ENCODE measurements around the gene MX2.

MX2 gene

GRCh38 chr21:41387042-41387819 lies 25.4 kb downstream of the MX2 start:
- TF ChIP-seq JUND (IDR thresholded peaks at IDR 0.05; ENCODE audit: low read depth) = no peak
- no peak for DNase-seq (ENCODE audit: low read depth in 1 of 2, low spot score in 1 of 2)
- in situ Hi-C loops (cut with HindIII; ENCODE audit: low pct_unique_long_range_greater_than_20kb, low sequenced_read_pairs) = no loop called here

GRCh38 chr21:41387824-41388223 lies 26.0 kb downstream of the MX2 start:
- no peak for TF ChIP-seq JUND (IDR thresholded peaks at IDR 0.05; ENCODE audit: low read depth)
- in situ Hi-C loops (cut with HindIII; ENCODE audit: low pct_unique_long_range_greater_than_20kb, low sequenced_read_pairs) = no loop called here
- DNase-seq (ENCODE audit: low read depth in 1 of 2, low spot score in 1 of 2) = no peak

- TF ChIP-seq JUND (IDR thresholded peaks at IDR 0.05; ENCODE audit: low read depth) = no peak
- DNase-seq (ENCODE audit: low read depth in 1 of 2, low spot score in 1 of 2) = no peak
- in situ Hi-C loops (cut with HindIII; ENCODE audit: low pct_unique_long_range_greater_than_20kb, low sequenced_read_pairs) = no loop called here
These were observed 26.4 kb downstream of the MX2 start for GRCh38 chr21:41388259-41388658.

GRCh38 chr21:41390043-41390639 lies 28.3 kb downstream of the MX2 start:
- TF ChIP-seq JUND (IDR thresholded peaks at IDR 0.05; ENCODE audit: low read depth) = no peak
- DNase-seq (ENCODE audit: low read depth in 1 of 2, low spot score in 1 of 2) = no peak
- in situ Hi-C loops (cut with HindIII; ENCODE audit: low pct_unique_long_range_greater_than_20kb, low sequenced_read_pairs) = no loop called here

- no peak for DNase-seq (ENCODE audit: low read depth in 1 of 2, low spot score in 1 of 2)
- no peak for TF ChIP-seq JUND (IDR thresholded peaks at IDR 0.05; ENCODE audit: low read depth)
- in situ Hi-C loops (cut with HindIII; ENCODE audit: low pct_unique_long_range_greater_than_20kb, low sequenced_read_pairs) = no loop called here
These were observed 32.1 kb downstream of the MX2 start for GRCh38 chr21:41393876-41394465.

GRCh38 chr21:41396558-41397075 lies 34.8 kb downstream of the MX2 start:
- DNase-seq (ENCODE audit: low read depth in 1 of 2, low spot score in 1 of 2) = peak; percentile 58 to 93
- in situ Hi-C loops (cut with HindIII; ENCODE audit: low pct_unique_long_range_greater_than_20kb, low sequenced_read_pairs) = no loop called here
- no peak for TF ChIP-seq JUND (IDR thresholded peaks at IDR 0.05; ENCODE audit: low read depth)

GRCh38 chr21:41397471-41397891 lies 35.7 kb downstream of the MX2 start:
- TF ChIP-seq JUND (IDR thresholded peaks at IDR 0.05; ENCODE audit: low read depth) = no peak

GRCh38 chr21:41398251-41398650 lies 36.4 kb downstream of the MX2 start:
- no peak for DNase-seq (ENCODE audit: low read depth in 1 of 2, low spot score in 1 of 2)
- in situ Hi-C loops (cut with HindIII; ENCODE audit: low pct_unique_long_range_greater_than_20kb, low sequenced_read_pairs) = no loop called here
- no peak for TF ChIP-seq JUND (IDR thresholded peaks at IDR 0.05; ENCODE audit: low read depth)

More at GRCh38 chr21:41397471-41397891, 35.7 kb downstream of the MX2 start:
- DNase-seq (ENCODE audit: low read depth in 1 of 2, low spot score in 1 of 2) = peak in 1 of 2 experiments; percentile 18
- in situ Hi-C loops (cut with HindIII; ENCODE audit: low pct_unique_long_range_greater_than_20kb, low sequenced_read_pairs) = no loop called here

GRCh38 chr21:41398831-41399230 lies 37.0 kb downstream of the MX2 start:
- TF ChIP-seq JUND (IDR thresholded peaks at IDR 0.05; ENCODE audit: low read depth) = no peak
- DNase-seq (ENCODE audit: low read depth in 1 of 2, low spot score in 1 of 2) = no peak
- in situ Hi-C loops (cut with HindIII; ENCODE audit: low pct_unique_long_range_greater_than_20kb, low sequenced_read_pairs) = no loop called here

GRCh38 chr21:41399246-41399800 lies 37.5 kb downstream of the MX2 start:
- in situ Hi-C loops (cut with HindIII; ENCODE audit: low pct_unique_long_range_greater_than_20kb, low sequenced_read_pairs) = no loop called here
- DNase-seq (ENCODE audit: low read depth in 1 of 2, low spot score in 1 of 2) = no peak
- TF ChIP-seq JUND (IDR thresholded peaks at IDR 0.05; ENCODE audit: low read depth) = no peak

- no peak for TF ChIP-seq JUND (IDR thresholded peaks at IDR 0.05; ENCODE audit: low read depth)
- in situ Hi-C loops (cut with HindIII; ENCODE audit: low pct_unique_long_range_greater_than_20kb, low sequenced_read_pairs) = no loop called here
- no peak for DNase-seq (ENCODE audit: low read depth in 1 of 2, low spot score in 1 of 2)
These were observed 40.4 kb downstream of the MX2 start for GRCh38 chr21:41402231-41402630.

- DNase-seq (ENCODE audit: low read depth in 1 of 2, low spot score in 1 of 2) = no peak
- in situ Hi-C loops (cut with HindIII; ENCODE audit: low pct_unique_long_range_greater_than_20kb, low sequenced_read_pairs) = no loop called here
- no peak for TF ChIP-seq JUND (IDR thresholded peaks at IDR 0.05; ENCODE audit: low read depth)
These were observed 41.0 kb downstream of the MX2 start for GRCh38 chr21:41402796-41403195.

GRCh38 chr21:41403331-41403730 lies 41.5 kb downstream of the MX2 start:
- TF ChIP-seq JUND (IDR thresholded peaks at IDR 0.05; ENCODE audit: low read depth) = no peak
- DNase-seq (ENCODE audit: low read depth in 1 of 2, low spot score in 1 of 2) = no peak
- in situ Hi-C loops (cut with HindIII; ENCODE audit: low pct_unique_long_range_greater_than_20kb, low sequenced_read_pairs) = no loop called here
